SK-N-SH (cell line): ENCODE data around the gene WDR27. TPM values are rescaled to one million over a fixed set of nuclear protein-coding genes. Genes with fewer than 3 reads are reported as not detected.
A peak's percentile ranks its signal among the peaks of the same experiment; 100 is the strongest.

Experiments
- CTCF ChIA-PET: fragments of 300-600, 350-600 bp; formaldehyde crosslinking; extraction: SDS; loops from one replicate; lab custom pipeline; 2021; lab: Yijun Ruan, JAX
- POLR2A ChIA-PET: fragments of 350-600 bp; sonication (Branson Sonifier 250); formaldehyde crosslinking; extraction: SDS; loops from one replicate; lab custom pipeline; 2020; ENCODE audit warnings: antibody characterized with exemption, inconsistent platforms; lab: Yijun Ruan, JAX
- DNase-seq: peaks from one replicate; pipeline ENCODE4 v3.0.0; 2012
- H2AFZ ChIP-seq: fragments of 200-600 bp; sonication (generic); 2 replicates; pipeline ENCODE4 v1.8.1; 2016; ENCODE audit warnings: antibody characterized with exemption, mild to moderate bottlenecking, low read depth
- H3F3A ChIP-seq: fragments of 200-600 bp; sonication (generic); replicated peaks from 2 replicates; pipeline ENCODE3; 2016; ENCODE audit warnings: antibody characterized with exemption, mild to moderate bottlenecking; ENCODE audit not compliant: insufficient read depth
- H3K27ac ChIP-seq, 2 experiments: fragments of 200-500 bp in 1 of 2; fragments of 200-600 bp in 1 of 2; sonication (Bioruptor generic) in 1 of 2; sonication (generic), shearing (Covaris generic) in 1 of 2; 2 replicates each; pipeline versions ENCODE4 v1.5.1 to v1.6.1; 2014 to 2016; ENCODE audit warnings: low read depth in 2 of 2, inconsistent platforms in 1 of 2, low read length in 1 of 2, mild to moderate bottlenecking in 1 of 2, mixed read lengths in 1 of 2
- H3K27me3 ChIP-seq: fragments of 200-600 bp; sonication (generic), shearing (Covaris generic); 2 replicates; pipeline ENCODE4 v1.6.1; 2016; ENCODE audit warnings: mixed run types; ENCODE audit not compliant: insufficient read depth
- H3K36me3 ChIP-seq, 2 experiments: fragments of 200-500 bp in 1 of 2; fragments of 200-600 bp in 1 of 2; sonication (Bioruptor generic) in 1 of 2; sonication (generic) in 1 of 2; replicated peaks in 1 of 2; 2 replicates each; pipeline versions ENCODE3 to v1.5.1; 2014 to 2016; ENCODE audit warnings: low read length in 1 of 2, mild to moderate bottlenecking in 1 of 2; ENCODE audit not compliant: insufficient read depth in 2 of 2, control insufficient read depth in 1 of 2
- H3K4me1 ChIP-seq, 2 experiments: fragments of 200-500 bp in 1 of 2; fragments of 200-600 bp in 1 of 2; sonication (Bioruptor generic) in 1 of 2; sonication (generic), shearing (Covaris generic) in 1 of 2; 2 replicates each; pipeline versions ENCODE4 v1.5.1 to v1.6.1; 2014 to 2016; ENCODE audit warnings: low read depth in 1 of 2, low read length in 1 of 2, mixed run types in 1 of 2; ENCODE audit not compliant: insufficient read depth in 2 of 2, control insufficient read depth in 1 of 2
- H3K4me2 ChIP-seq: fragments of 200-600 bp; sonication (generic), shearing (Covaris generic); 2 replicates; pipeline ENCODE4 v1.6.1; 2017; ENCODE audit warnings: mixed run types
- H3K4me3 ChIP-seq, 2 experiments: fragments of 200-500 bp in 1 of 2; fragments of 200-600 bp in 1 of 2; sonication (Bioruptor generic) in 1 of 2; sonication (generic), shearing (Covaris generic) in 1 of 2; 2 replicates each; pipeline versions ENCODE4 v1.5.1 to v1.8.1; 2014 to 2016; ENCODE audit warnings: low read depth in 2 of 2, inconsistent platforms in 1 of 2, low read length in 1 of 2, mild to moderate bottlenecking in 1 of 2, mixed read lengths in 1 of 2, moderate library complexity in 1 of 2
- H3K79me2 ChIP-seq: fragments of 200-600 bp; sonication (generic); 2 replicates; pipeline ENCODE4 v1.8.1; 2017; ENCODE audit warnings: mild to moderate bottlenecking; ENCODE audit not compliant: insufficient read depth
- H3K9ac ChIP-seq: fragments of 200-600 bp; sonication (generic); 2 replicates; pipeline ENCODE4 v1.6.1; 2017; ENCODE audit warnings: mixed run types
- H3K9me2 ChIP-seq: fragments of 200-600 bp; sonication (generic); 2 replicates; pipeline ENCODE4 v1.6.1; 2017; ENCODE audit warnings: mixed run types
- H3K9me3 ChIP-seq: fragments of 200-600 bp; sonication (generic); 2 replicates; pipeline ENCODE4 v1.6.1; 2017; ENCODE audit warnings: mixed run types, mild to moderate bottlenecking, moderate library complexity
- H4K20me1 ChIP-seq: fragments of 200-600 bp; sonication (generic); 2 replicates; pipeline ENCODE4 v1.6.1; 2017; ENCODE audit warnings: mild to moderate bottlenecking, mixed run types; ENCODE audit not compliant: insufficient read depth
- CTCF ChIP-seq: fragments of 200-600 bp; sonication (generic); IDR thresholded peaks from 2 replicates; pipeline ENCODE4 v1.6.1; 2017; ENCODE audit warnings: antibody characterized with exemption, mild to moderate bottlenecking, moderate library complexity
- MEF2A ChIP-seq: IDR thresholded peaks from 2 replicates; pipeline ENCODE4 v1.4.0; 2012; ENCODE audit warnings: low read depth, borderline replicate concordance
- MXI1 ChIP-seq: IDR thresholded peaks from 2 replicates; pipeline ENCODE4 v1.6.1; 2012; ENCODE audit warnings: mild to moderate bottlenecking, low read depth, low read length, improper control_type of control experiment
- NRF1 ChIP-seq: IDR thresholded peaks from 2 replicates; pipeline ENCODE4 v1.6.1; 2012; ENCODE audit warnings: low read depth, mild to moderate bottlenecking, low read length
- RAD21 ChIP-seq: IDR thresholded peaks from 2 replicates; pipeline ENCODE4 v1.6.1; 2012; ENCODE audit warnings: mild to moderate bottlenecking, low read length
- RCOR1 ChIP-seq: fragments of 150-350 bp; IDR thresholded peaks from 2 replicates; pipeline ENCODE4 v1.6.1; 2017; ENCODE audit warnings: antibody characterized with exemption, low read length
- RFX5 ChIP-seq: IDR thresholded peaks from 2 replicates; pipeline ENCODE4 v1.6.1; 2012; ENCODE audit warnings: mild to moderate bottlenecking, improper control_type of control experiment, low read length
- SMC3 ChIP-seq: IDR thresholded peaks from 2 replicates; pipeline ENCODE4 v1.6.1; 2012; ENCODE audit warnings: low read depth, low read length, improper control_type of control experiment
- TAF1 ChIP-seq: IDR thresholded peaks from 2 replicates; pipeline ENCODE4 v1.6.1; 2012; ENCODE audit warnings: low read depth, mild to moderate bottlenecking, low read length, moderate library complexity, borderline replicate concordance
- TCF12 ChIP-seq: IDR thresholded peaks from 2 replicates; pipeline ENCODE4 v1.4.0; 2012
- USF2 ChIP-seq: fragments of 150-350 bp; IDR thresholded peaks from 2 replicates; pipeline ENCODE4 v1.6.1; 2017; ENCODE audit warnings: antibody characterized with exemption, low read length, low read depth, borderline replicate concordance
- YY1 ChIP-seq: IDR thresholded peaks from 2 replicates; pipeline ENCODE4 v1.4.0; 2012; ENCODE audit warnings: low read depth, mild to moderate bottlenecking
- WGBS: methylation state at CpG from one replicate; pipeline ENCODE4 v1.1.6; 2017; ENCODE audit warnings: low lambda C conversion rate; 5-methylcytosine and 5-hydroxymethylcytosine counted together
- polyA plus RNA-seq, 3 experiments: library from polyadenylated mRNA; depleted of rRNA; stranded (reverse); fragments of >200 nt; gene quantifications; 2 replicates each; pipeline ENCODE4 v1.2.3, GENCODE V29; 2012
- TF ChIP-seq, protein P1 (sequence below): IDR thresholded peaks from 2 replicates; pipeline ENCODE4 v1.4.0; 2012; ENCODE audit warnings: low read depth, borderline replicate concordance
- TF ChIP-seq, protein P2 (sequence below): IDR thresholded peaks from 2 replicates; pipeline ENCODE4; 2012

The WDR27 gene
- polyA plus RNA-seq, 1 of the 3 experiments (the other 2 are of a cell fraction), result 55.6 TPM

DNA sequence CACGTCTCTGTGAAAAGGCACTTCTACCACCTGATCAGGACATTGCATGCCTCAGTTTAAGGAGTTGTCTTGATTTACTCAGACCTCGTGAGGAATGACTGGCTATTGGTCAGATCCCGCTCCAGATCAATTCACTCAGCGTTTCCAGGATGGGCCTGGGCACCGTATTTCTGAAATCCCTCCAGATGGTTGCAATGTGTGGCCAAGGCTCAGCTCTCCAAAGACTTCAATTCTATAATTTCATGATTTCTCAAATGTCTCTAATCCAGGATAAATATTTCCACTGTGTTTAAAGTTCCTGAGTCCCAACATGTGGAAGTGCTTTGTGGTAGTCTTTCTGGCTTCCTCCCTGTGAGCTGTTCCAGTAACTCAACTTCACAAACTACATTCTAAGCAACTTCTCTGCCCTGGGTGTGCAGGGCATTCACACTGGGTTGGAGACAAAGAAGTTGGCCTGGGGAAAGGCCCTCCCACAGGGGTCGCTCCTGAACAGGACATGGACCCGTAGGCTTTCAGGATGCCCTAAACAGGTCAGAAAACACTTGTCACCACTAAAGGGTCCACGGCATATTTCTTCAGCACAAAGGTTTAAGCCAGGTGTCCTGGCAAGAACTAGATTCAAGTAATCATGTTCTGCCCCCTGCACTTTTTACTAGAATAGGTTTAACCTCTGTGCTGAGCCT, 212.1 kb downstream of the WDR27 start (continued):
- TF ChIP-seq, protein P1, sequence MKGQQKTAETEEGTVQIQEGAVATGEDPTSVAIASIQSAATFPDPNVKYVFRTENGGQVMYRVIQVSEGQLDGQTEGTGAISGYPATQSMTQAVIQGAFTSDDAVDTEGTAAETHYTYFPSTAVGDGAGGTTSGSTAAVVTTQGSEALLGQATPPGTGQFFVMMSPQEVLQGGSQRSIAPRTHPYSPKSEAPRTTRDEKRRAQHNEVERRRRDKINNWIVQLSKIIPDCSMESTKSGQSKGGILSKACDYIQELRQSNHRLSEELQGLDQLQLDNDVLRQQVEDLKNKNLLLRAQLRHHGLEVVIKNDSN, result no peak

- H3K9me2 ChIP-seq, result no peaks in the 10 kb centered on the region
- H3K4me1 ChIP-seq, result no peaks in the 10 kb centered on the region
- H3K36me3 ChIP-seq, result no peaks in the 10 kb centered on the region
- H3K9ac ChIP-seq, result no peak overlapping the region
- no peaks in the 10 kb centered on the region for H3K27me3 ChIP-seq
- H4K20me1 ChIP-seq, result no peaks in the 10 kb centered on the region
- no peak overlapping the region for H2AFZ ChIP-seq
- no peak overlapping the region for H3K4me2 ChIP-seq
- no peaks in the 10 kb centered on the region for H3F3A ChIP-seq
- H3K79me2 ChIP-seq, result no peaks in the 10 kb centered on the region
- TF ChIP-seq NRF1 (no peak), RAD21 (peak; percentile 23; the same call in 1 of the 2 replicates), CTCF (peak; percentile 31), MEF2A (no peak), YY1 (no peak), SMC3 (peak; percentile 16; the same call in 1 of the 2 replicates)
- TF ChIP-seq, protein P1, result no peak
- H3K27ac ChIP-seq, result no peak overlapping the region
- DNase-seq, result no peak
- ChIA-PET CTCF (interaction anchor here (1.0 kb wide), 1 partner anchor 9 kb away, joined by 3 read pairs; no protein-coding TSS in a partner anchor), POLR2A (no interaction called here)
- no peak overlapping the region for H3K4me3 ChIP-seq
- 81% methylated on average over 5 of the region's 5 CpGs for WGBS
- H3K9me3 ChIP-seq, result no peaks in the 10 kb centered on the region; the same call in 1 of the 2 replicates
These were observed 214.0 kb downstream of the WDR27 start for GRCh38 chr6:169487579-169488436.

- Histone ChIP-seq H3K4me1 (no peaks in the 10 kb centered on the region), H2AFZ (no peak overlapping the region), H4K20me1 (no peaks in the 10 kb centered on the region), H3K36me3 (no peaks in the 10 kb centered on the region), H3K9me3 (peaks cover 3% of the 10 kb centered on the region; the same call in 1 of the 2 replicates), H3K79me2 (no peaks in the 10 kb centered on the region), H3K9me2 (no peaks in the 10 kb centered on the region), H3K4me2 (no peak overlapping the region), H3K27me3 (no peaks in the 10 kb centered on the region), H3K27ac (no peak overlapping the region), H3F3A (no peaks in the 10 kb centered on the region), H3K4me3 (no peak overlapping the region), H3K9ac (no peak overlapping the region)
- no peak for DNase-seq
- ChIA-PET POLR2A (no interaction called here), CTCF (interaction anchor here (1.1 kb wide), 1 partner anchor 20 kb away, joined by 3 read pairs; no protein-coding TSS in a partner anchor)
- 79% methylated on average over 20 of the region's 34 CpGs for WGBS
- TF ChIP-seq, protein P2, sequence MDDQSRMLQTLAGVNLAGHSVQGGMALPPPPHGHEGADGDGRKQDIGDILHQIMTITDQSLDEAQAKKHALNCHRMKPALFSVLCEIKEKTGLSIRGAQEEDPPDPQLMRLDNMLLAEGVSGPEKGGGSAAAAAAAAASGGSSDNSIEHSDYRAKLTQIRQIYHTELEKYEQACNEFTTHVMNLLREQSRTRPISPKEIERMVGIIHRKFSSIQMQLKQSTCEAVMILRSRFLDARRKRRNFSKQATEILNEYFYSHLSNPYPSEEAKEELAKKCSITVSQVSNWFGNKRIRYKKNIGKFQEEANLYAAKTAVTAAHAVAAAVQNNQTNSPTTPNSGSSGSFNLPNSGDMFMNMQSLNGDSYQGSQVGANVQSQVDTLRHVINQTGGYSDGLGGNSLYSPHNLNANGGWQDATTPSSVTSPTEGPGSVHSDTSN, result no peak
- TF ChIP-seq, protein P1, result no peak
- TF ChIP-seq MXI1 (no peak), USF2 (no peak), TCF12 (no peak), TAF1 (no peak), RCOR1 (no peak), RFX5 (no peak)
These were observed 221.9 kb downstream of the WDR27 start for GRCh38 chr6:169479783-169480495.
